Muscle of arm (tissue), 12 donors: ENCODE results near the gene DEF6. TPM values are rescaled to one million over a fixed set of nuclear protein-coding genes. Genes with fewer than 3 reads are reported as not detected.

Experiments used
- polyA plus RNA-seq, 12 donors: library from polyadenylated mRNA; unstranded; fragments of 120-200 nt; gene quantifications; one replicate each; pipeline ENCODE4 v1.2.1, GENCODE V29; 2013; ENCODE audit not compliant: insufficient read length in 12 of 12

Gene DEF6
- polyA plus RNA-seq, 12 donors: 2.9 to 16.7 (median 4.4) TPM; not detected in 1

Other genes starting within 250 kb of the DEF6 start
- under 1 TPM in 10 of 12 donors, not detected in 2; 0.11 to 0.74 (median 0.35) TPM for gene TCP11, start 156.5 kb upstream of the DEF6 start, polyA plus RNA-seq
- 1 to 10 TPM in 8 of 12 donors, under 1 TPM in 2, not detected in 2; 0.68 to 4.4 (median 1.4) TPM for gene SCUBE3, start 83.9 kb upstream of the DEF6 start, polyA plus RNA-seq
- gene ZNF76, start 38.1 kb upstream of the DEF6 start, polyA plus RNA-seq: 10 to 100 TPM in 11 of 12 donors, not detected in 1; 16.0 to 40.5 (median 25.6) TPM
- 10 to 100 TPM in 11 of 12 donors, not detected in 1; 16.9 to 26.4 (median 21.1) TPM for gene PPARD, start 44.7 kb downstream of the DEF6 start, polyA plus RNA-seq
- 10 to 100 TPM in 11 of 12 donors, not detected in 1; 14.2 to 26.4 (median 18.7) TPM for gene FANCE, start 154.5 kb downstream of the DEF6 start, polyA plus RNA-seq
- gene RPL10A, start 170.6 kb downstream of the DEF6 start, polyA plus RNA-seq: 1,000 to 10,000 TPM; 2,007 to 3,850 (median 2,490) TPM
- 100 to 1,000 TPM in 1 of 12 donors, 10 to 100 TPM in 11; 46.2 to 212 (median 59.5) TPM for gene TEAD3, start 199.3 kb downstream of the DEF6 start, polyA plus RNA-seq
- 1 to 10 TPM in 8 of 12 donors, under 1 TPM in 2, not detected in 2; 0.66 to 5.8 (median 1.4) TPM for gene TULP1, start 215.1 kb downstream of the DEF6 start, polyA plus RNA-seq